Activated CD4-positive, alpha-beta memory T cell treated with anti-CD3 and anti-CD28 coated beads, Interleukin-2, amount 10 ng/mL, durations not matched to agents 7 days and 5 days (primary cell): Measurements from ENCODE around the gene MLLT11. TPM values are rescaled to one million over a fixed set of nuclear protein-coding genes. Genes with fewer than 3 reads are reported as not detected.

ENCODE experiments used
- CTCF ChIA-PET: fragments of 350-600 bp; sonication (Branson Sonifier 250); formaldehyde crosslinking; loops from one replicate; lab custom pipeline; 2021; ENCODE audit warnings: antibody characterized with exemption, inconsistent platforms; lab: Charles Lee
- POLR2A ChIA-PET: fragments of 350-600 bp; sonication (Branson Sonifier 250); formaldehyde crosslinking; loops from one replicate; lab custom pipeline; 2021; ENCODE audit warnings: antibody characterized with exemption; lab: Charles Lee
- DNase-seq: peaks from one replicate; pipeline ENCODE4 v3.0.0-alpha.2; 2020
- H3K27ac Mint-ChIP-seq: one replicate; pipeline ENCODE4 v1.8.0; 2021; ENCODE audit warnings: mild to moderate bottlenecking, mixed read lengths
- H3K27me3 Mint-ChIP-seq: one replicate; pipeline ENCODE4 v1.8.0; 2021; ENCODE audit warnings: mixed read lengths
- H3K36me3 Mint-ChIP-seq: one replicate; pipeline ENCODE4 v1.8.0; 2021; ENCODE audit warnings: low read depth, mixed read lengths
- H3K4me1 Mint-ChIP-seq: one replicate; pipeline ENCODE4 v1.8.0; 2021; ENCODE audit warnings: mixed read lengths
- H3K4me3 Mint-ChIP-seq: one replicate; pipeline ENCODE4 v1.8.0; 2021; ENCODE audit warnings: mild to moderate bottlenecking, mixed read lengths
- H3K9me3 Mint-ChIP-seq: one replicate; pipeline ENCODE4 v1.8.0; 2021; ENCODE audit warnings: mixed read lengths
- total RNA-seq, 2 experiments: library from RNA; stranded (reverse); gene quantifications; one replicate each; pipeline ENCODE4 v1.2.3, GENCODE V29; 2021

The MLLT11 gene
- total RNA-seq, 2 experiments from 2014 or later: 3.2 to 3.4 TPM

GRCh38 chr1:151059109-151060006, 839 bp upstream of the MLLT11 start, which contains the start of gene CDC42SE1:
CDC42SE1 (minus strand) TSS chr1:151059622; CDS start chr1:151055730, 3,892 bp downstream.
- Mint-ChIP-seq H3K27me3 (no peaks in the 10 kb centered on the region), H3K4me1 (peaks cover 51% of the 10 kb centered on the region), H3K4me3 (peak within 1 kb of the TSS; percentile 97), H3K27ac (peak within 1 kb of the TSS; percentile 97), H3K9me3 (no peaks in the 10 kb centered on the region), H3K36me3 (peaks cover 53% of the 10 kb centered on the region)
- ChIA-PET CTCF (interaction anchor here (0.6 to 7.4 kb wide), 14 partner anchors 8 to 97 kb away, joined by 3 to 48 read pairs (median 4); partner anchors contain the start of genes C1orf56, GABPB2, MINDY1 and TNFAIP8L2), POLR2A (interaction anchor here (0.8 to 9.3 kb wide), 18 partner anchors 9 to 496 kb away, joined by 3 to 148 read pairs (median 6); partner anchors contain the start of genes C1orf56, CERS2, ENSA and GABPB2)
- DNase-seq: peak; percentile 87

- CTCF ChIA-PET: interaction anchor here (1.1 to 7.4 kb wide), 6 partner anchors 10 to 151 kb away, joined by 3 to 48 read pairs (median 7); partner anchors contain the start of genes C1orf56 and GABPB2
- no peak for DNase-seq
- peak overlapping the region; percentile 97 for H3K4me3 Mint-ChIP-seq
- POLR2A ChIA-PET: interaction anchor here (1.1 to 9.3 kb wide), 5 partner anchors 8 to 97 kb away, joined by 6 to 148 read pairs (median 65); partner anchors contain the start of genes C1orf56, GABPB2, MINDY1 and TNFAIP8L2
- peaks cover 36% of the 10 kb centered on the region for H3K4me1 Mint-ChIP-seq
- H3K27ac Mint-ChIP-seq: peak overlapping the region; percentile 13
- H3K27me3 Mint-ChIP-seq: no peaks in the 10 kb centered on the region
- H3K36me3 Mint-ChIP-seq: peaks cover 41% of the 10 kb centered on the region
- H3K9me3 Mint-ChIP-seq: no peaks in the 10 kb centered on the region
Measured at GRCh38 chr1:151060657-151061421, 642 bp downstream of the MLLT11 start.

GRCh38 chr1:151061704-151062103, 1.5 kb downstream of the MLLT11 start:
- no peaks in the 10 kb centered on the region for H3K27me3 Mint-ChIP-seq
- peaks cover 27% of the 10 kb centered on the region for H3K4me1 Mint-ChIP-seq
- ChIA-PET CTCF (interaction anchor here (0.5 to 7.4 kb wide), 7 partner anchors 9 to 128 kb away, joined by 3 to 48 read pairs (median 3); partner anchors contain the start of genes C1orf56, GABPB2 and VPS72), POLR2A (interaction anchor here (0.7 to 9.3 kb wide), 3 partner anchors 10 to 68 kb away, joined by 3 to 148 read pairs (median 129); partner anchors contain the start of genes C1orf56 and GABPB2)
- no peak overlapping the region for H3K27ac Mint-ChIP-seq
- H3K4me3 Mint-ChIP-seq: no peak overlapping the region
- no peak for DNase-seq
- peaks cover 33% of the 10 kb centered on the region for H3K36me3 Mint-ChIP-seq
- H3K9me3 Mint-ChIP-seq: no peaks in the 10 kb centered on the region

- no peaks in the 10 kb centered on the region for H3K27me3 Mint-ChIP-seq
- H3K9me3 Mint-ChIP-seq: no peaks in the 10 kb centered on the region
- H3K36me3 Mint-ChIP-seq: peaks cover 27% of the 10 kb centered on the region
- H3K4me3 Mint-ChIP-seq: no peak overlapping the region
- POLR2A ChIA-PET: interaction anchor here (1.1 to 9.3 kb wide), 3 partner anchors 9 to 95 kb away, joined by 3 to 148 read pairs (median 129); partner anchors contain the start of genes C1orf56 and GABPB2
- H3K27ac Mint-ChIP-seq: no peak overlapping the region
- H3K4me1 Mint-ChIP-seq: peaks cover 21% of the 10 kb centered on the region
- CTCF ChIA-PET: interaction anchor here (0.5 to 2.8 kb wide), 3 partner anchors 8 to 147 kb away, joined by 3 to 20 read pairs (median 11); partner anchors contain the start of gene GABPB2
- no peak for DNase-seq
Measured at GRCh38 chr1:151062741-151063371, 2.7 kb downstream of the MLLT11 start.

GRCh38 chr1:151065089-151065645, 5.0 kb downstream of the MLLT11 start:
- no peaks in the 10 kb centered on the region for H3K9me3 Mint-ChIP-seq
- ChIA-PET POLR2A (interaction anchor here (0.7 to 1.4 kb wide), 3 partner anchors 10 to 17 kb away, joined by 3 to 5 read pairs (median 4); partner anchors contain the start of gene C1orf56), CTCF (no interaction called here)
- no peak overlapping the region for H3K27ac Mint-ChIP-seq
- DNase-seq: no peak
- no peak overlapping the region for H3K4me3 Mint-ChIP-seq
- H3K36me3 Mint-ChIP-seq: peaks cover 11% of the 10 kb centered on the region
- no peaks in the 10 kb centered on the region for H3K27me3 Mint-ChIP-seq
- H3K4me1 Mint-ChIP-seq: peaks cover 27% of the 10 kb centered on the region

GRCh38 chr1:151067185-151067584, 7.0 kb downstream of the MLLT11 start:
- CTCF ChIA-PET: interaction anchor here (0.9 to 1.6 kb wide), 2 partner anchors 20 to 89 kb away, joined by 4 to 5 read pairs; partner anchors contain the start of genes C1orf56 and TNFAIP8L2
- Mint-ChIP-seq H3K9me3 (no peaks in the 10 kb centered on the region), H3K27ac (no peak overlapping the region), H3K36me3 (peaks cover 17% of the 10 kb centered on the region), H3K4me3 (no peak overlapping the region), H3K4me1 (peaks cover 26% of the 10 kb centered on the region), H3K27me3 (no peaks in the 10 kb centered on the region)
- POLR2A ChIA-PET: interaction anchor here (0.9 to 1.1 kb wide), 2 partner anchors 9 to 89 kb away, joined by 3 to 4 read pairs; partner anchors contain the start of gene TNFAIP8L2
- no peak for DNase-seq

- Mint-ChIP-seq H3K27ac (peak overlapping the region; percentile 24), H3K4me1 (peaks cover 31% of the 10 kb centered on the region), H3K36me3 (peaks cover 28% of the 10 kb centered on the region), H3K4me3 (peak overlapping the region; percentile 98), H3K27me3 (no peaks in the 10 kb centered on the region), H3K9me3 (no peaks in the 10 kb centered on the region)
- POLR2A ChIA-PET: interaction anchor here (1.1 to 5.2 kb wide), 3 partner anchors 9 to 11 kb away, joined by 6 to 129 read pairs (median 15); partner anchors contain the start of genes CDC42SE1 and MLLT11
- no peak for DNase-seq
- CTCF ChIA-PET: interaction anchor here (1.3 kb wide), 2 partner anchors 10 to 44 kb away, joined by 4 to 5 read pairs; partner anchors contain the start of gene CDC42SE1
Measured at GRCh38 chr1:151069103-151069486, 8.9 kb downstream of the MLLT11 start.

- POLR2A ChIA-PET: interaction anchor here (0.8 to 5.2 kb wide), 14 partner anchors 12 to 97 kb away, joined by 3 to 129 read pairs (median 4); partner anchors contain the start of genes C1orf56, CDC42SE1, MINDY1 and MLLT11
- H3K36me3 Mint-ChIP-seq: peaks cover 33% of the 10 kb centered on the region
- DNase-seq: peak; percentile 88
- CTCF ChIA-PET: interaction anchor here (0.9 to 4.1 kb wide), 18 partner anchors 9 to 270 kb away, joined by 3 to 23 read pairs (median 6); partner anchors contain the start of genes CDC42SE1, MINDY1, MLLT11 and TNFAIP8L2
- H3K4me3 Mint-ChIP-seq: peak within 1 kb of the TSS; percentile 98
- peak within 1 kb of the TSS; percentile 99 for H3K27ac Mint-ChIP-seq
- H3K9me3 Mint-ChIP-seq: no peaks in the 10 kb centered on the region
- H3K27me3 Mint-ChIP-seq: no peaks in the 10 kb centered on the region
- peaks cover 31% of the 10 kb centered on the region for H3K4me1 Mint-ChIP-seq
Measured at GRCh38 chr1:151070474-151071276, 10.5 kb downstream of the MLLT11 start, which contains the start of gene GABPB2. GABPB2 (plus strand) TSS chr1:151070761; CDS start chr1:151088190, 17,429 bp downstream.

GRCh38 chr1:151072224-151072623, 12.0 kb downstream of the MLLT11 start:
- Mint-ChIP-seq H3K4me3 (no peak overlapping the region), H3K4me1 (peaks cover 31% of the 10 kb centered on the region), H3K36me3 (peaks cover 33% of the 10 kb centered on the region), H3K27ac (peak overlapping the region; percentile 99), H3K27me3 (no peaks in the 10 kb centered on the region), H3K9me3 (no peaks in the 10 kb centered on the region)
- POLR2A ChIA-PET: interaction anchor here (1.1 to 5.2 kb wide), 5 partner anchors 14 to 86 kb away, joined by 3 to 129 read pairs (median 9); partner anchors contain the start of genes C1orf56, CDC42SE1, MLLT11 and TNFAIP8L2
- CTCF ChIA-PET: interaction anchor here (0.8 to 4.1 kb wide), 12 partner anchors 10 to 209 kb away, joined by 3 to 23 read pairs (median 8); partner anchors contain the start of genes CDC42SE1, MINDY1, MLLT11 and TNFAIP8L2
- DNase-seq: no peak

- no peak overlapping the region for H3K27ac Mint-ChIP-seq
- H3K36me3 Mint-ChIP-seq: peaks cover 4% of the 10 kb centered on the region
- ChIA-PET CTCF (interaction anchor here (1.3 to 2.9 kb wide), 4 partner anchors 14 to 169 kb away, joined by 3 to 16 read pairs (median 6); no protein-coding TSS in a partner anchor), POLR2A (interaction anchor here (0.8 to 2.2 kb wide), 2 partner anchors 14 to 29 kb away, joined by 3 to 5 read pairs; no protein-coding TSS in a partner anchor)
- H3K9me3 Mint-ChIP-seq: no peaks in the 10 kb centered on the region
- H3K27me3 Mint-ChIP-seq: no peaks in the 10 kb centered on the region
- H3K4me3 Mint-ChIP-seq: no peak overlapping the region
- DNase-seq: no peak
- H3K4me1 Mint-ChIP-seq: no peaks in the 10 kb centered on the region
Measured at GRCh38 chr1:151085953-151086559, 25.9 kb downstream of the MLLT11 start.
